ENCODE measurements around the gene SPHKAP. TPM values are rescaled to one million over a fixed set of nuclear protein-coding genes. Genes with fewer than 3 reads are reported as not detected.

Gene SPHKAP
- total and polyA plus RNA-seq, 10 donors = 0.02 to 8.2 (median 0.91) TPM; not detected in 1

DNA sequence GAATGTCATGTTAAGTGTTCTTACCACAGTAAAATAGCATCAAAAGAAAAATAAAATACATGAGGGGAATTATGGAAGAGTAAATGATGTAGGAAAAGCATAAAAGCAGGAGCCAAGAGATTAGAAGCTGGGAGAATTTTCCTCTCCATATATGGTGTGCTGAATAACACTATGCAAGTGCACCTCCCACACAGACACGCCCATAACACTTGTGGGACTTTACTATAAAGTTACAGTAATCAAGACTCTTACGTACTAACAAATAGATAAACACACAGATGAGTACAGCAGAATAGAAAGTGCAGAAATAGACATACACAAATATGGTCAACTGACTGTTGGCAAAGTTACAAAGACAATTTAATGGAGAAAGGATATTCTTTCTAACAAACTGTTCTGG lies 16.0 kb upstream of the SPHKAP start:
- Histone ChIP-seq H3K36me3 (no peaks in the 10 kb centered on the region), H3K27me3 (replicated peaks in 1 of 7) (no peaks in the 10 kb centered on the region), H3K4me3 (no peak overlapping the region), H3K27ac (no peak overlapping the region), H3K9me3 (peaks cover 0 to 18% (median 5%) of the 10 kb centered on the region in 8 donors), H3K4me1 (no peaks in the 10 kb centered on the region)
- no peak for DNase-seq
- TF ChIP-seq CTCF (IDR thresholded peaks at IDR 0.05 in 8 of 11, conservative IDR thresholded peaks at IDR 0.05 in 3 of 11) (no peak), POLR2AphosphoS5 (IDR thresholded peaks at IDR 0.05) (no peak), POLR2A (IDR thresholded peaks at IDR 0.05) (no peak)
- intact Hi-C loops (cut with DNase I; ENCODE audit: low total_unique reads) = no loop called here
- WGBS, 5 donors = 61 to 83% (median 72%) methylated on average over 2 of the region's 2 CpGs

DNA sequence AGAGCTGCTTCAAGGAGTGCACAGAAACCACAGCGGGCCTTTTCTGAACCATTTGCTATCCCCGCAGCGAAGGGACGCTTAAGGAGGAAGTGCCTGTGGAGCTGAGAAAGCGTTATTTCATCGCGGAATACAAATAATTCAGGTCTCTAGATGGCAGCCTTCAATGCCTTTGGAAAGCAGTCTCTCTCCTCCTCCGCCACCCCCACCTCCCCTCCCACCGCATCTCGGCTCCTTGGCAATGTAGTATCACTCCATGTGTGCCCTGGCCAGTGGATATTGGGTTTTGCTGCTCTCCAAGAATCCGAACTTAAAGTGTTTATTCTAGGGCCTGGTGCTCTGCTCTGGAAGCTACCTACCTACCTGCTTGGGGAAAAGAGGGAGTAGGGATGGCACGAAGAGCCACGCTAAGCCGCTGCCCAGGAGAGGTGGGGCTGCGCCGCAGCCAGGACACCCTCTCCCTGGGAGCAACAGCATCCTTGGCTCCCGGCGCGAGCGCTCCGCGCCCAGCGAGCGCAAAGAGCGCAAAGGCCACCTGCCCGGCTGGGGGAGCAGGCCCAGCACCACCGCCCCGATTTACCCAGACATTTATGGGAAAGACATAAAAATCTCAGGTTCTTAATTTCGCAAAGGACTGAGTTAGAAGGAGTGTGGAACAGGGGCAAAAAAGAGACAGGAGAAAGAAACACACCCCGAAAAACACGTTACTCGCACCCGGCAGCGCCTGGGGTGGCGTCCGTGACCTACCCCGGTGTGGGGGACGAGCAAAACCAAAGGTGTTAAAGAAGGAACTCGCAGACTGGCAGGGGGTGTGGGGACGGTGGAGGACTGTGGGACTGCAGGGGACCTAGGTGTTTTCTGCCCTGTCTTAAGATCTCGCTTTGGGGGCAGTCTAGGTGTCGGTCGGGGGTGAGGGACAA lies 1.0 kb downstream of the SPHKAP start:
- intact Hi-C loops (cut with DNase I; ENCODE audit: low total_unique reads) = no loop called here
- no peak for DNase-seq
- TF ChIP-seq CTCF (IDR thresholded peaks at IDR 0.05 in 8 of 11, conservative IDR thresholded peaks at IDR 0.05 in 3 of 11) (no peak), POLR2AphosphoS5 (IDR thresholded peaks at IDR 0.05) (no peak), POLR2A (IDR thresholded peaks at IDR 0.05) (no peak)
- H3K27me3 ChIP-seq (replicated peaks in 1 of 7) = peaks cover 0 to 25% (median 15%) of the 10 kb centered on the region in 7 donors
- H3K36me3 ChIP-seq = no peaks in the 10 kb centered on the region
- H3K9me3 ChIP-seq = peaks cover 0 to 32% (median 7%) of the 10 kb centered on the region in 8 donors
- WGBS, 5 donors = 7 to 16% (median 8%) methylated on average over 41 to 43 of the region's 43 CpGs
- H3K4me3 ChIP-seq = peak overlapping the region in 7 of 8 donors; percentile 6 to 62 (median 27)
- H3K27ac ChIP-seq = no peak overlapping the region
- H3K4me1 ChIP-seq = peaks cover 0 to 11% (median 0%) of the 10 kb centered on the region in 6 donors

GRCh38 chr2:228167290-228167689 lies 14.2 kb downstream of the SPHKAP start:
- WGBS, 5 donors = 67 to 85% (median 76%) methylated on average over 4 of the region's 4 CpGs
- Histone ChIP-seq H3K4me3 (no peak overlapping the region), H3K9me3 (no peaks in the 10 kb centered on the region), H3K27ac (no peak overlapping the region), H3K4me1 (no peaks in the 10 kb centered on the region), H3K27me3 (replicated peaks in 1 of 7) (no peaks in the 10 kb centered on the region), H3K36me3 (no peaks in the 10 kb centered on the region)
- TF ChIP-seq POLR2AphosphoS5 (IDR thresholded peaks at IDR 0.05) (no peak), CTCF (IDR thresholded peaks at IDR 0.05 in 8 of 11, conservative IDR thresholded peaks at IDR 0.05 in 3 of 11) (no peak), POLR2A (IDR thresholded peaks at IDR 0.05) (no peak)
- no peak for DNase-seq
- intact Hi-C loops (cut with DNase I; ENCODE audit: low total_unique reads) = no loop called here

DNA sequence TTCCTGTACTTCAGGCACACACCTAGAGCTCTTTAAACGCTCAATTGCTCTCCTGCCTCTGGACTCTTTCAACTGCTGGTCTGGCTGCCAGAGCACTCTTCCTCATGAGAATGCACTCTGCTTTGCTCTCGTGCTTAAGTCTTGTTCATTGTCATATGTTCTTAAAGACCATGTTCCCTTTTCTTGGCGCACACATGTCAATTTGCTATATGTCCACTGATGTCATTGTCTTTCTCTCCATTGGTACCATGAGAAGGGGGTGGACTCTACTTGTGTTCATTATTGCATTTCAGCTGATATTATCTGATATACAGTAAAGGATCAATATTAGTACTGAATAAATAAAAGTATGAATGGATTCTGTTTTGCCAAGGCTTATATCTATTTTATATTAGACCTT lies 16.8 kb downstream of the SPHKAP start:
- 73 to 84% (median 80%) methylated on average over 3 of the region's 3 CpGs for WGBS, 5 donors
- intact Hi-C loops (cut with DNase I; ENCODE audit: low total_unique reads) = no loop called here
- Histone ChIP-seq H3K4me3 (no peak overlapping the region), H3K27me3 (replicated peaks in 1 of 7) (no peaks in the 10 kb centered on the region), H3K9me3 (peaks cover 0 to 16% (median 8%) of the 10 kb centered on the region in 8 donors), H3K36me3 (no peaks in the 10 kb centered on the region), H3K27ac (no peak overlapping the region), H3K4me1 (no peaks in the 10 kb centered on the region)
- no peak for TF ChIP-seq CTCF (IDR thresholded peaks at IDR 0.05 in 8 of 11, conservative IDR thresholded peaks at IDR 0.05 in 3 of 11)
- TF ChIP-seq POLR2AphosphoS5 (IDR thresholded peaks at IDR 0.05) = no peak
- no peak for TF ChIP-seq POLR2A (IDR thresholded peaks at IDR 0.05)
- no peak for DNase-seq

Measured in spleen (tissue), 11 donors.